Mesendoderm (in vitro differentiated cells): ENCODE measurements around the gene HOXD12.

ENCODE experiments used
- DNase-seq: peaks from one replicate; pipeline ENCODE4 v3.0.0; 2013
- H2AK5ac ChIP-seq: 2 replicates; pipeline ENCODE4 v1.6.1; 2013; ENCODE audit warnings: low read length, inconsistent platforms
- H2BK120ac ChIP-seq: 2 replicates; pipeline ENCODE4 v1.6.1; 2013; ENCODE audit warnings: low read depth, mild to moderate bottlenecking, low read length, moderate library complexity, mixed read lengths
- H2BK15ac ChIP-seq: replicated peaks from 2 replicates; pipeline ENCODE4 v1.6.1; 2013; ENCODE audit warnings: low read depth, mild to moderate bottlenecking, moderate library complexity
- H2BK5ac ChIP-seq: 2 replicates; pipeline ENCODE4 v1.6.1; 2013; ENCODE audit warnings: low read length, inconsistent platforms
- H3K18ac ChIP-seq: 2 replicates; pipeline ENCODE4 v1.6.1; 2013; ENCODE audit warnings: mild to moderate bottlenecking, low read length, mixed read lengths
- H3K23ac ChIP-seq: one replicate; pipeline ENCODE4 v1.6.1; 2013; ENCODE audit warnings: low read length
- H3K27ac ChIP-seq: 2 replicates; pipeline ENCODE4 v1.5.1; 2013; ENCODE audit warnings: low read depth, mild to moderate bottlenecking, inconsistent platforms, low read length, moderate library complexity
- H3K27me3 ChIP-seq: 2 replicates; pipeline ENCODE4 v1.6.1; 2013; ENCODE audit warnings: low read length, control low read depth, mild to moderate bottlenecking, inconsistent platforms; ENCODE audit not compliant: insufficient read depth, poor library complexity
- H3K36me3 ChIP-seq: 2 replicates; pipeline ENCODE4 v1.6.1; 2013; ENCODE audit warnings: low read length, inconsistent platforms; ENCODE audit not compliant: control insufficient read depth, insufficient read depth
- H3K4ac ChIP-seq: one replicate; pipeline ENCODE4 v1.6.1; 2013; ENCODE audit warnings: low read depth, mild to moderate bottlenecking, low read length, moderate library complexity
- H3K4me1 ChIP-seq: 2 replicates; pipeline ENCODE4 v1.6.1; 2013; ENCODE audit warnings: low read depth, low read length, inconsistent platforms; ENCODE audit not compliant: control insufficient read depth
- H3K4me2 ChIP-seq: 2 replicates; pipeline ENCODE4 v1.6.1; 2013; ENCODE audit warnings: low read length
- H3K4me3 ChIP-seq: 2 replicates; pipeline ENCODE4 v1.5.1; 2013; ENCODE audit warnings: mild to moderate bottlenecking, low read length
- H3K56ac ChIP-seq: one replicate; pipeline ENCODE4 v1.6.1; 2013; ENCODE audit warnings: low read length
- H3K79me1 ChIP-seq: 2 replicates; pipeline ENCODE4 v1.6.1; 2013; ENCODE audit warnings: low read length, inconsistent platforms
- H3K79me2 ChIP-seq: 2 replicates; pipeline ENCODE4 v1.6.1; 2013; ENCODE audit warnings: mild to moderate bottlenecking, low read length; ENCODE audit not compliant: control insufficient read depth, insufficient read depth
- H3K9ac ChIP-seq: 2 replicates; pipeline ENCODE4 v1.6.1; 2013; ENCODE audit warnings: low read length, inconsistent platforms
- H4K5ac ChIP-seq: one replicate; pipeline ENCODE4 v1.6.1; 2013; ENCODE audit warnings: low read length
- H4K8ac ChIP-seq: one replicate; pipeline ENCODE4 v1.6.1; 2013; ENCODE audit warnings: low read depth, mild to moderate bottlenecking, control low read depth, low read length, moderate library complexity
- WGBS: extraction: QIAGEN DNeasy Blood & Tissue Kit; methylation state at CpG from one replicate; pipeline ENCODE4 v1.1.7; 2013; ENCODE audit warnings: low lambda C conversion rate, missing lambda C conversion rate; ENCODE audit not compliant: insufficient coverage; ENCODE audit errors: extremely low coverage; 5-methylcytosine and 5-hydroxymethylcytosine counted together

Gene HOXD12

DNA sequence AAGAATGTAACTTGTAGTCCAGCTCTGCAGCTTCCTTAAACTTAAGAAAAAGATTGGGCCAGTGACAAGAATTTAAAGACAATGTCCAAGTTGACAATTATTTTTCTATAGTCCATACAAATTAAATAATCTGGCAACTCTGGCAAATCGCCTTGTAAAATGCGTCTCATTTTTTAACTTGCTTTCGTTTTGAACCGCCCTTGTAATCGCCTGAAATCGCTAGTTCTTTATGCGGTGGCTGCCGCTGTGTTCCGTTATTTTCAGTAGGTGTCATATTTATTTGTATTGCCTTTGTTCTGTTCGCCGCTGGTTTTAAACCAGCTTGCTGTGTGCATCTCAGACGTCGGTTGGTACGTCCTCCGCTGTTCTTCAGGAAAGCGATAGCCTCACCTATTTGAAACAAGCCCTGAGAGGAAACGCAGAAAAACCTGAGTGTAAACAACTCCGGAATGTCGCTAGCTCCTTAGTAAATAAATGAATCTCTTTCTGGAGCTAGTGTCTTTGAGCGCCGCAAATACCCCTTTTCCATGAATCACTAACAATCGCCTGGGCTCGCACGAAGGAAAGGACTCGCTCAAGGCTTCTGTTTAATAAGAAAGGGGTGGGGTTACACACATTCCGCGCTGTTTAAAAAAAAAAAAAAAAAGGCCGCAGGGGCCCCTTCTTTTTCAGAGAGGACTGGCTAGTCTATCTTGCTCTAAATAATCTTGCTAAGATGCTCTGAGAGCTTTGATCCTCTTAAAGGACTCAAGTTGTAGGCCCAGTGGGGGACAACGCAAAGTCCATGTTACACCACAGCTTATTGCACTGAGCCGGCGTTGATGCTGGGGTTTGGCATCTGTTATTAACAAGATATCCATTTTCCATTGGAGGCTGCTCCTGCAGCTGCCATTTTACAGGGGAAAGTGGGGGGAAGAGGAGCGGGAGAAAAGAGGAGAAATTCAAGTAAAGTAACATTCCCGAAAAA, 32.9 kb downstream of the HOXD12 start:
- Histone ChIP-seq H3K79me1 (no peaks in the 10 kb centered on the region), H3K79me2 (no peaks in the 10 kb centered on the region), H2BK120ac (no peak overlapping the region), H3K4me3 (no peak overlapping the region), H3K56ac (no peak overlapping the region), H3K4me2 (no peak overlapping the region), H4K5ac (no peak overlapping the region), H2BK5ac (no peak overlapping the region), H3K4ac (no peak overlapping the region), H3K18ac (no peak overlapping the region), H3K9ac (no peak overlapping the region), H2AK5ac (no peak overlapping the region), H3K23ac (no peak overlapping the region), H3K36me3 (no peaks in the 10 kb centered on the region), H4K8ac (no peak overlapping the region), H3K27me3 (peaks cover 89% of the 10 kb centered on the region), H3K27ac (no peak overlapping the region), H3K4me1 (no peaks in the 10 kb centered on the region), H2BK15ac (no peak overlapping the region)
- no CpG with 5 or more reads among the region's 33 CpGs for WGBS
- DNase-seq, result no peak

DNA sequence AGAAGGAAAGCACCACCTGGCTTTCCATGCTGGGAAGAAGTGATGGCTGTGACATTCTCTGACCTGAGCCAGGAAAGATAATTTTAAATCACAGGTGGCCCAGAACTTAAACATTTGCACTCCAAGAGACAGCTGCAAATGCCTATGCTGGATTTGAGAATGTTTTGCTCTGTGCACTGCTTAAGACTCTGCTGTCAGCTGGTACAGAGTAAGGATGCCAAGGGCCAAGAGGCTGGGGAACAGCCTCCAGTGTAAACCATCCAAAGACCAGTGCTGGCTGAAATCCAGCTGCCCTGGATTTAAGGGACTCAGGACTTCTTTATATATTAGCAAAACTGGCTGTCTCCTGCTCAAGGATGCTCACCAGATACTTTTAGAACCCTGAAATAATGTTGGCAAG, 33.8 kb downstream of the HOXD12 start:
- Histone ChIP-seq H3K4ac (no peak overlapping the region), H3K79me2 (no peaks in the 10 kb centered on the region), H3K79me1 (no peaks in the 10 kb centered on the region), H3K36me3 (no peaks in the 10 kb centered on the region), H3K4me1 (no peaks in the 10 kb centered on the region), H4K5ac (no peak overlapping the region), H3K27me3 (peaks cover 91% of the 10 kb centered on the region), H3K23ac (no peak overlapping the region), H3K4me3 (no peak overlapping the region), H2AK5ac (no peak overlapping the region), H3K56ac (no peak overlapping the region), H2BK5ac (no peak overlapping the region), H3K18ac (no peak overlapping the region), H2BK15ac (no peak overlapping the region), H3K9ac (no peak overlapping the region), H3K4me2 (no peak overlapping the region), H4K8ac (no peak overlapping the region), H2BK120ac (no peak overlapping the region), H3K27ac (no peak overlapping the region)
- no peak for DNase-seq

DNA sequence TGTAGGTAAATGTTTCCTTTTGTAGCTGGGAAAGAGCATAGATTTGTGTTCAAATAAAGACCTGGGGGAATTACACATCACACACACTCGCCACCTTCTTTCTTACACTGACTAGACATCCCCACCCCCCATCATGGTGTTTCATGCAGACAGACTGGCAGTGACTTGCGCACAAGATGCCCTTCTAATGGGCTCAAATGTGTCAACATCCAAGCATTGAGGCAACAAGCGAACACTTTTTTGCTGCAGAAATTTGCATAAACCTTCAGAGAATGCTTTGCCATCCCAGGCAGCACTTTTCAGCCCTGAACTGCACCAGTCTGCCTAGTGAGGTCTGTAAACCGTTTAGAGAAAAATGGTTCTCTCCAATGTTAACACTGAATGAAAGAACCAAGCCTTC, 34.4 kb downstream of the HOXD12 start:
- no peak for DNase-seq
- Histone ChIP-seq H4K8ac (no peak overlapping the region), H3K79me2 (no peaks in the 10 kb centered on the region), H3K23ac (no peak overlapping the region), H2BK120ac (no peak overlapping the region), H2AK5ac (no peak overlapping the region), H3K4me2 (no peak overlapping the region), H3K9ac (no peak overlapping the region), H3K4me1 (no peaks in the 10 kb centered on the region), H3K4me3 (no peak overlapping the region), H3K36me3 (no peaks in the 10 kb centered on the region), H3K4ac (no peak overlapping the region), H4K5ac (no peak overlapping the region), H3K18ac (no peak overlapping the region), H2BK15ac (no peak overlapping the region), H2BK5ac (no peak overlapping the region), H3K27ac (no peak overlapping the region), H3K79me1 (no peaks in the 10 kb centered on the region), H3K56ac (no peak overlapping the region), H3K27me3 (peaks cover 92% of the 10 kb centered on the region)
- no CpG with 5 or more reads among the region's 4 CpGs for WGBS

DNA sequence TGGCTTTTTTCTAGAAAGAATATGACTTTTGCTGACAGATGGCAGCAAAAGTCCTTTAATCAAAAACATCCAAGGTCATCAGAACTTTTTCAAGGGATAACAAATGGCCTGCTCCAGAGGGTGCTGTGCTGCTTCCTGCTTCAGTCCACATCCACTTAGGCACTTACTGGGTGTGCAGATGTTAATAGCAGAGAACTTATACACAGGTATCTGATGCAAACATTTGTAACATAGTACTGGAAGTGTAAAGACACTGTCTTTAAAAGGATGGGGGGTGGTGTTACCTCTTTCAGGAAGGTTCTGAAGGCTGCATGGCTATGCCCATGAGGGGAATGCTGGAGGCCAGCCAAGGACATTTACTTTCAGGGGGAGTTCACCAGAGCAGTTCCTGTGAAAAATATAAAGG, 35.4 kb downstream of the HOXD12 start:
- H2BK120ac ChIP-seq, result no peak overlapping the region
- no peaks in the 10 kb centered on the region for H3K79me2 ChIP-seq
- peaks cover 91% of the 10 kb centered on the region for H3K27me3 ChIP-seq
- no peaks in the 10 kb centered on the region for H3K4me1 ChIP-seq
- no peak overlapping the region for H3K4me3 ChIP-seq
- no peak overlapping the region for H3K4ac ChIP-seq
- H2BK15ac ChIP-seq, result no peak overlapping the region
- H3K56ac ChIP-seq, result no peak overlapping the region
- no peak overlapping the region for H4K8ac ChIP-seq
- H3K79me1 ChIP-seq, result no peaks in the 10 kb centered on the region
- H2BK5ac ChIP-seq, result no peak overlapping the region
- no peak overlapping the region for H3K27ac ChIP-seq
- no peaks in the 10 kb centered on the region for H3K36me3 ChIP-seq
- no peak overlapping the region for H3K23ac ChIP-seq
- H3K4me2 ChIP-seq, result no peak overlapping the region
- DNase-seq, result peak; percentile 27
- H2AK5ac ChIP-seq, result no peak overlapping the region
- no peak overlapping the region for H3K18ac ChIP-seq
- H4K5ac ChIP-seq, result no peak overlapping the region
- no peak overlapping the region for H3K9ac ChIP-seq

DNA sequence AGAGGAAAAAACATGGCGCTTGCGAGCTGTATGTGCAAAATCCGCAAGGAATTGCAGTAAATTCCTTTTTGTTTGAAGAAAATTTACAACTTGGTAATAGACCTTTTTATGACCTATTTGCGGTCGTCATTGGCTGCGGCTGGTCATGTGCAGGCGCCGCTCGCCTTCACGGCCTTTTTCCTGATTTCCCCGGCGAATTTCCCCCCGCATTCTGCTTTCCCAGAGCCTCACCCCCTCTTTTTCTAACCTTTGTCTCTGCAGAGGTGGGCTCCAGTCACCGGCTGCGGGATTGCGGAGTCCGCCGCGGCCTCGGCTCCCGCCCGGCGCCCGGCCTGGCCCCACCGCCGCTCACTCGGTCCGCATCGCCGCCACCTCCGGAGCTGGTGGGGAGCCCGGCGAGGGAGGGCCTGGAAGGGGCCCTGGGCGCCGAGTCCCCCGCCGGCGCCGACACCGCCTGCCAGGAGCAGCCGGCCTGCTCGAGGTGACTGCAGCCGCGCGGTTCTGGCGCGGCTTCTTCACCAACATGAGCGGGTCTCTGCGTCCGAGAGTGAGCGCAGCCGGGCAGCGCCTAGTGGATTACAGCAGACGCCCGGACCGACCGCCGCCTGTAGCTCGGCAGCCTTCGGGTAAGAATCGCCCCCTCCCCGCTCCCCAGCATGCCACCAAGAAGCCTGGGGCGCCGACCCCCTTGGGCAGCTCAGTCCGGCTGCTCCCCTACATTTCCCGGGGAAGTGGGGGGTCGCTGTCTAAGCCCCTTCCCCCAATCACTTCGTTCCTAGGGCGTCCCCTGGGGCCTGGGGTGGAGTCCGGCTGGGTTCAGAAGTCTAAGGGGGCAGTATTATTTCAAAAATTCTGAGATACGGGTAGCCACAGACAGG, 37.0 kb downstream of the HOXD12 start:
- peak overlapping the region; percentile 44 for H3K4me2 ChIP-seq
- H3K79me1 ChIP-seq, result no peaks in the 10 kb centered on the region
- no peaks in the 10 kb centered on the region for H3K79me2 ChIP-seq
- no peaks in the 10 kb centered on the region for H3K4me1 ChIP-seq
- H3K36me3 ChIP-seq, result no peaks in the 10 kb centered on the region
- H2BK120ac ChIP-seq, result no peak overlapping the region
- H3K27ac ChIP-seq, result no peak overlapping the region
- no peak overlapping the region for H3K23ac ChIP-seq
- no peak overlapping the region for H3K4ac ChIP-seq
- H2BK15ac ChIP-seq, result no peak overlapping the region
- H3K4me3 ChIP-seq, result peak overlapping the region; percentile 14
- peak; percentile 46 for DNase-seq
- H3K56ac ChIP-seq, result peak overlapping the region; percentile 32
- H3K27me3 ChIP-seq, result peaks cover 82% of the 10 kb centered on the region
- no peak overlapping the region for H4K8ac ChIP-seq
- WGBS, result no CpG with 5 or more reads among the region's 71 CpGs
- no peak overlapping the region for H2BK5ac ChIP-seq
- no peak overlapping the region for H4K5ac ChIP-seq
- H2AK5ac ChIP-seq, result no peak overlapping the region
- H3K9ac ChIP-seq, result peak overlapping the region; percentile 25
- no peak overlapping the region for H3K18ac ChIP-seq
